T-helper 2 cell treated with Interferon-gamma antibody and Interleukin-4, amounts not matched to agents 5 μg/mL and 100 μg/mL, for 36 hours (primary cell): ENCODE measurements around the gene BANP.
A peak's percentile ranks its signal among the peaks of the same experiment; 100 is the strongest.
"Not testable (repeated sequence)": the region's sequence is repeated elsewhere in the genome, so short reads cannot be mapped to it uniquely, and the experiment has no call there.

Source experiments
- DNase-seq: peaks from one replicate; pipeline ENCODE4 v3.0.0; 2021; ENCODE audit warnings: low spot score
- H3K27ac Mint-ChIP-seq: one replicate; pipeline ENCODE4 v1.8.0; 2021; ENCODE audit warnings: mild to moderate bottlenecking, mixed read lengths
- H3K27me3 Mint-ChIP-seq: one replicate; pipeline ENCODE4 v1.8.0; 2021; ENCODE audit warnings: low read depth, mixed read lengths
- H3K36me3 Mint-ChIP-seq: one replicate; pipeline ENCODE4 v1.8.0; 2021; ENCODE audit warnings: low read depth, mixed read lengths
- H3K4me1 Mint-ChIP-seq: one replicate; pipeline ENCODE4 v1.8.0; 2021; ENCODE audit warnings: low read depth, mixed read lengths
- H3K4me3 Mint-ChIP-seq: one replicate; pipeline ENCODE4 v1.8.0; 2022; ENCODE audit warnings: mild to moderate bottlenecking, moderate library complexity, mixed read lengths
- H3K9me3 Mint-ChIP-seq: one replicate; pipeline ENCODE4 v1.8.0; 2021; ENCODE audit warnings: mixed read lengths

Gene BANP

GRCh38 chr16:87979911-87980630 is 28.8 kb downstream of the BANP start:
- Mint-ChIP-seq H3K4me3 (peak overlapping the region; percentile 30), H3K27ac (peak overlapping the region; percentile 19), H3K4me1 (peaks cover 57% of the 10 kb centered on the region), H3K36me3 (peaks cover 61% of the 10 kb centered on the region)
- H3K27me3 Mint-ChIP-seq, DNase-seq, H3K9me3 Mint-ChIP-seq: not testable (repeated sequence)

GRCh38 chr16:87981376-87981775 is 30.1 kb downstream of the BANP start:
- H3K27me3 Mint-ChIP-seq, H3K9me3 Mint-ChIP-seq: not testable (repeated sequence)
- Mint-ChIP-seq H3K4me1 (peaks cover 60% of the 10 kb centered on the region), H3K27ac (peak overlapping the region; percentile 87), H3K36me3 (peaks cover 60% of the 10 kb centered on the region), H3K4me3 (peak overlapping the region; percentile 65)
- peak; percentile 69 for DNase-seq

- H3K9me3 Mint-ChIP-seq: no peaks in the 10 kb centered on the region
- H3K4me1 Mint-ChIP-seq: peaks cover 57% of the 10 kb centered on the region
- H3K27me3 Mint-ChIP-seq: no peaks in the 10 kb centered on the region
- peak overlapping the region; percentile 38 for H3K4me3 Mint-ChIP-seq
- DNase-seq: no peak
- peak overlapping the region; percentile 65 for H3K27ac Mint-ChIP-seq
- peaks cover 58% of the 10 kb centered on the region for H3K36me3 Mint-ChIP-seq
Observed at GRCh38 chr16:87982581-87983041, 31.4 kb downstream of the BANP start.

GRCh38 chr16:87983072-87983736 is 32.0 kb downstream of the BANP start:
- Mint-ChIP-seq H3K4me1 (peaks cover 56% of the 10 kb centered on the region), H3K27ac (peak overlapping the region; percentile 65), H3K36me3 (peaks cover 58% of the 10 kb centered on the region), H3K4me3 (peak overlapping the region; percentile 38)
- H3K27me3 Mint-ChIP-seq, DNase-seq, H3K9me3 Mint-ChIP-seq: not testable (repeated sequence)

GRCh38 chr16:87983737-87984097 is 32.5 kb downstream of the BANP start:
- peak; percentile 56 for DNase-seq
- not testable (repeated sequence) for H3K27ac Mint-ChIP-seq, H3K9me3 Mint-ChIP-seq, H3K4me3 Mint-ChIP-seq, H3K27me3 Mint-ChIP-seq
- Mint-ChIP-seq H3K36me3 (peaks cover 56% of the 10 kb centered on the region), H3K4me1 (peaks cover 53% of the 10 kb centered on the region)

- Mint-ChIP-seq H3K4me1 (peaks cover 48% of the 10 kb centered on the region), H3K27ac (peak overlapping the region; percentile 42), H3K36me3 (peaks cover 53% of the 10 kb centered on the region)
- H3K27me3 Mint-ChIP-seq, H3K9me3 Mint-ChIP-seq, H3K4me3 Mint-ChIP-seq, DNase-seq: not testable (repeated sequence)
Observed at GRCh38 chr16:87984180-87984579, 32.9 kb downstream of the BANP start.

- no peak for DNase-seq
- Mint-ChIP-seq H3K36me3 (peaks cover 52% of the 10 kb centered on the region), H3K4me3 (no peak overlapping the region), H3K27ac (peak overlapping the region; percentile 42), H3K27me3 (no peaks in the 10 kb centered on the region), H3K9me3 (no peaks in the 10 kb centered on the region), H3K4me1 (peaks cover 43% of the 10 kb centered on the region)
Observed at GRCh38 chr16:87984632-87985267, 33.5 kb downstream of the BANP start.

- Mint-ChIP-seq H3K36me3 (peaks cover 51% of the 10 kb centered on the region), H3K4me1 (peaks cover 35% of the 10 kb centered on the region)
- H3K4me3 Mint-ChIP-seq, DNase-seq, H3K27ac Mint-ChIP-seq, H3K9me3 Mint-ChIP-seq, H3K27me3 Mint-ChIP-seq: not testable (repeated sequence)
Observed at GRCh38 chr16:87985493-87985892, 34.3 kb downstream of the BANP start.

- H3K27ac Mint-ChIP-seq, H3K4me3 Mint-ChIP-seq, DNase-seq, H3K27me3 Mint-ChIP-seq, H3K9me3 Mint-ChIP-seq: not testable (repeated sequence)
- Mint-ChIP-seq H3K4me1 (peaks cover 27% of the 10 kb centered on the region), H3K36me3 (peaks cover 54% of the 10 kb centered on the region)
Observed at GRCh38 chr16:87986361-87986849, 35.2 kb downstream of the BANP start.

GRCh38 chr16:87988596-87988995 is 37.4 kb downstream of the BANP start:
- H3K27me3 Mint-ChIP-seq, H3K9me3 Mint-ChIP-seq, H3K4me3 Mint-ChIP-seq, H3K4me1 Mint-ChIP-seq, DNase-seq, H3K27ac Mint-ChIP-seq: not testable (repeated sequence)
- peaks cover 44% of the 10 kb centered on the region for H3K36me3 Mint-ChIP-seq

- not testable (repeated sequence) for H3K9me3 Mint-ChIP-seq, DNase-seq, H3K27me3 Mint-ChIP-seq, H3K4me1 Mint-ChIP-seq, H3K27ac Mint-ChIP-seq, H3K4me3 Mint-ChIP-seq
- H3K36me3 Mint-ChIP-seq: peaks cover 34% of the 10 kb centered on the region
Observed at GRCh38 chr16:87990254-87990653, 39.0 kb downstream of the BANP start.

- not testable (repeated sequence) for H3K27ac Mint-ChIP-seq, H3K27me3 Mint-ChIP-seq, H3K9me3 Mint-ChIP-seq, DNase-seq, H3K4me1 Mint-ChIP-seq, H3K4me3 Mint-ChIP-seq
- peaks cover 24% of the 10 kb centered on the region for H3K36me3 Mint-ChIP-seq
Observed at GRCh38 chr16:87992142-87992541, 40.9 kb downstream of the BANP start.

- Mint-ChIP-seq H3K27ac (no peak overlapping the region), H3K9me3 (no peaks in the 10 kb centered on the region), H3K36me3 (peaks cover 30% of the 10 kb centered on the region), H3K4me3 (no peak overlapping the region), H3K27me3 (no peaks in the 10 kb centered on the region), H3K4me1 (no peaks in the 10 kb centered on the region)
- no peak for DNase-seq
Observed at GRCh38 chr16:87993901-87994300, 42.7 kb downstream of the BANP start.

GRCh38 chr16:87995644-87996043 is 44.4 kb downstream of the BANP start:
- no peaks in the 10 kb centered on the region for H3K9me3 Mint-ChIP-seq
- peaks cover 22% of the 10 kb centered on the region for H3K36me3 Mint-ChIP-seq
- H3K27me3 Mint-ChIP-seq: no peaks in the 10 kb centered on the region
- H3K4me3 Mint-ChIP-seq: no peak overlapping the region
- H3K4me1 Mint-ChIP-seq: no peaks in the 10 kb centered on the region
- H3K27ac Mint-ChIP-seq: no peak overlapping the region
- DNase-seq: no peak
